ENCODE measurements around the gene TFEC. TPM values are rescaled to one million over a fixed set of nuclear protein-coding genes. Genes with fewer than 3 reads are reported as not detected.

TFEC gene
- total RNA-seq, 1 experiment from 2014 or later = 0.12 TPM

- Histone ChIP-seq H3K4me1 (ENCODE audit: control insufficient read depth in 1 of 2, insufficient read depth in 2 of 2, low read length in 2 of 2) (no peaks in the 10 kb centered on the region), H4K20me1 (ENCODE audit: insufficient read depth) (no peaks in the 10 kb centered on the region), H3K4me3 (replicated peaks in 1 of 2; ENCODE audit: low read depth in 1 of 2, low read length in 2 of 2) (no peak overlapping the region), H3K9ac (ENCODE audit: low read length) (no peak overlapping the region), H3K9me3 (ENCODE audit: control insufficient read depth in 1 of 2, insufficient read depth in 1 of 2, low read depth in 1 of 2, low read length in 2 of 2) (no peaks in the 10 kb centered on the region), H3K79me2 (ENCODE audit: insufficient read depth, low read length) (no peaks in the 10 kb centered on the region), H3K4me2 (ENCODE audit: low read length) (no peak overlapping the region), H3K27ac (ENCODE audit: low read depth, low read length) (no peak overlapping the region), H3K9me2 (ENCODE audit: insufficient read depth) (no peaks in the 10 kb centered on the region), H3K36me3 (ENCODE audit: control insufficient read depth in 1 of 2, insufficient read depth in 2 of 2, low read length in 2 of 2) (no peaks in the 10 kb centered on the region), H3K27me3 (ENCODE audit: insufficient read depth, low read length) (no peaks in the 10 kb centered on the region), H2AFZ (ENCODE audit: low read depth, low read length, poor library complexity, severe bottlenecking) (no peak overlapping the region)
- DNase-seq (ENCODE audit: low read depth, low spot score) (no peak), ATAC-seq (no peak)
- ChIA-PET CTCF (no interaction called here), RAD21 (ENCODE audit: low non-redundant PET in 1 of 2, low total read pairs in 2 of 2, uncharacterized antibody in 2 of 2, unreplicated experiment in 2 of 2) (no interaction called here), POLR2A (no interaction called here)
- TF ChIP-seq RAD21 (IDR thresholded peaks at IDR 0.05; ENCODE audit: low read depth) (no peak), SIN3A (IDR thresholded peaks at IDR 0.05; ENCODE audit: low read depth) (no peak), REST (IDR thresholded peaks at IDR 0.05; ENCODE audit: low read depth) (no peak), CEBPB (IDR thresholded peaks at IDR 0.05; ENCODE audit: low read depth) (no peak), ATF3 (IDR thresholded peaks at IDR 0.05) (no peak), CTCF (IDR thresholded peaks at IDR 0.05 in 2 of 3, conservative IDR thresholded peaks at IDR 0.05 in 1 of 3; ENCODE audit: borderline replicate concordance in 1 of 3, insufficient read depth in 1 of 3, low read depth in 2 of 3, low read length in 2 of 3) (no peak), ELF1 (IDR thresholded peaks at IDR 0.05; ENCODE audit: borderline replicate concordance, low read depth) (no peak)
- BruUV-seq (replicated peaks) = no TSS peak
- intact Hi-C loops (cut with micrococcal nuclease) = no loop called here
These were observed 97.1 kb downstream of the TFEC start for GRCh38 chr7:115933471-115933870.

All from HCT116 (cell line).